Uterus (tissue), 2 donors: ENCODE measurements around the gene RAPH1.

Experiments
- CTCF ChIP-seq, 4 experiments: fragments of 200-600 bp in 2 of 4; fragments of 450-650 bp in 2 of 4; sonication (generic) in 2 of 4; IDR thresholded peaks; one replicate each; pipeline ENCODE4 v1.5.1; 2016 to 2019; ENCODE audit warnings: antibody characterized with exemption in 4 of 4, mild to moderate bottlenecking in 2 of 4, moderate library complexity in 1 of 4
- POLR2A ChIP-seq, 2 donors: fragments of 450-650 bp; IDR thresholded peaks; one replicate each; pipeline ENCODE4 v1.6.1; 2016; ENCODE audit warnings: antibody characterized with exemption in 2 of 2, mild to moderate bottlenecking in 1 of 2, moderate library complexity in 1 of 2

GRCh38 chr2:203461746-203462145, 73.4 kb downstream of the RAPH1 start:
- TF ChIP-seq CTCF (IDR thresholded peaks at IDR 0.05) (no peak), POLR2A (IDR thresholded peaks at IDR 0.05) (no peak)
